ENCODE data around the gene GZMB.
A peak's percentile ranks its signal among the peaks of the same experiment; 100 is the strongest.
"Not testable (repeated sequence)": the region's sequence is repeated elsewhere in the genome, so short reads cannot be mapped to it uniquely, and the experiment has no call there.

The GZMB gene

DNA sequence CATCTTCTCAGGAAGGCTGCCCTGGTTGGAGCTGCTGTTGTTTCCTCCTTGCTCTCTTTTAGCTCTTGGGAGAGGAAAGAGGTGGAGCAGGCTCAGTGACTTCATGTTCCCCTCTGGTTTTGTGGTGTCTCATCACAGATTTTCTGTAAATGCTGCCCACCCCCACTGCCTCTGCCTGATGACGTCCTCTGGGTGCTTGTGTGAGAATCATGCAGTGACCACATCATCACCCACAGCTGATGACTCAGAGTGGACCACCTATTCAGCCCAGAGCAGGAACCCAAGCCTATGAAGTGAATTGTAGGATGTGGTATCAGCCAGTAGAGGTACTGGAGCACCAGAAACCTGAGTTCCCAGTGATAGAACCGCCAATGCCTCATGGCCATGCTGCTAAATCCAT lies at the start of gene GZMB:
TSS of gene GZMB (minus strand) at position 33 of the 400 bp plus-strand sequence. CDS start at position 3, 30 bp downstream.
- DNase-seq (ENCODE audit: low read depth in 2 of 2, low spot score in 1 of 2), result peak; percentile 57 to 78

DNA sequence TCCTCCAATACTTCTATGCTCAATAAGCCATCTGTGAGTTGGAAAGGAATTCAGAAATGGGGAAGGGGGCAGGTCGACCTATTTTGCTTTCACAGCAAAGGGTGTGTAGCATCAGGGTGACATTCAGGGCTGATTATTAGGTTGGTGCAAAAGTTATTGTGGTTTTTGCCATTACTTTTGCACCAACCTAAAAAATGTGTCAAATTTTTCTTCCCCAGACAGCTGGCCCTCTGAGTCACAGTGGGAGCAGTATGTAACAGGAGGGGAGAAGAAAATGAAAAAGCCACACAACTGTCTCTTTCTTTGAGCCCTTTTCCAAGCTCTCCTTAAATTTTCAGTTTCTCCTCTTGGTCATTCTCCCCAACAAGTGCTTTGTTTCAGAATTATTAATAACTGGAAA lies 47.1 kb upstream of the GZMB start:
- no peak for DNase-seq (ENCODE audit: low read depth in 2 of 2, low spot score in 1 of 2)

DNA sequence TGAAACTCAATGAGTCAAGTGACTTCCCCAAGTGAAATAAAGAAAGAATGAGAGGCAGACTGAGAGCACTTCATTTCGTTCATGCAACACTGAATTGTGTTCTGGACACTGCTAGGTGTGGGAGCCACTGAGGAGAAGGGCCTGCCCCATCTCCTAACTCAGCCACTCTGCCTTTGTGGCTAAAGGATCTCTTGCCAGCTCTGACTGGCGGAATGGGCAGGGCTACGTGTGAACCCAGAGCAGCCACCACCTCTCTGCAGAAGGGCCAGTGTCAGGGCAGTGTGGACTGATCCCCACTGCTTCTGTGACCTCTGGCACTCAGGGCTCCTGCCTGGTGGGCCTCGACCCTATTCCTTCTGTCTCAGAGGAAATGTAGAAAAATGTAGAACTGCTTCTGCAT lies 46.5 kb upstream of the GZMB start:
- no peak for DNase-seq (ENCODE audit: low read depth in 2 of 2, low spot score in 1 of 2)

- no peak for DNase-seq (ENCODE audit: low read depth in 2 of 2, low spot score in 1 of 2)
Measured at GRCh38 chr14:24679248-24679961, 45.4 kb upstream of the GZMB start.

DNA sequence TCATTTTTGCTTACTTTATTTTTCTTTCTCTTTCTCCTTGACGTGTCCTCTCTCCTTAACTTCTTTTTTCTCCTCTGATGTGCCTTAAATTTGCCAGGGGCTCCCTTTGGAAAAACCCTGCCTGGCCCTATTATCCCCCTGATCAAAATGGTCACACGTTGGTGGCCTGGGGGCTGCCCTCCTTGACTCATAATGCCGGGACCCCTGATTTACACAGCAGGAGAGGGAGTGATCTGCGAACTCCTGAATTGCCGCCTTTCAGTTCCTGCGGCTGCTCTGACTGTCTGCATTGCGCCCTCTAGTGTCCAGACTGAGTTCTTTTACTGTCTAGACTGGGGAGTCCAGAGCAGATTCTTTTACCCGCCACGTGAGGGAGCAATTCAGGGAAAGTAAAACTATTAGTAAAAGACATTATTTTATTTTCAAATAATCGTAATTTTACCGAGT lies 44.8 kb upstream of the GZMB start:
- DNase-seq (ENCODE audit: low read depth in 2 of 2, low spot score in 1 of 2), result peak; percentile 59 to 64

- DNase-seq (ENCODE audit: low read depth in 2 of 2, low spot score in 1 of 2), result no peak
Measured at GRCh38 chr14:24677956-24678355, 44.0 kb upstream of the GZMB start.

DNA sequence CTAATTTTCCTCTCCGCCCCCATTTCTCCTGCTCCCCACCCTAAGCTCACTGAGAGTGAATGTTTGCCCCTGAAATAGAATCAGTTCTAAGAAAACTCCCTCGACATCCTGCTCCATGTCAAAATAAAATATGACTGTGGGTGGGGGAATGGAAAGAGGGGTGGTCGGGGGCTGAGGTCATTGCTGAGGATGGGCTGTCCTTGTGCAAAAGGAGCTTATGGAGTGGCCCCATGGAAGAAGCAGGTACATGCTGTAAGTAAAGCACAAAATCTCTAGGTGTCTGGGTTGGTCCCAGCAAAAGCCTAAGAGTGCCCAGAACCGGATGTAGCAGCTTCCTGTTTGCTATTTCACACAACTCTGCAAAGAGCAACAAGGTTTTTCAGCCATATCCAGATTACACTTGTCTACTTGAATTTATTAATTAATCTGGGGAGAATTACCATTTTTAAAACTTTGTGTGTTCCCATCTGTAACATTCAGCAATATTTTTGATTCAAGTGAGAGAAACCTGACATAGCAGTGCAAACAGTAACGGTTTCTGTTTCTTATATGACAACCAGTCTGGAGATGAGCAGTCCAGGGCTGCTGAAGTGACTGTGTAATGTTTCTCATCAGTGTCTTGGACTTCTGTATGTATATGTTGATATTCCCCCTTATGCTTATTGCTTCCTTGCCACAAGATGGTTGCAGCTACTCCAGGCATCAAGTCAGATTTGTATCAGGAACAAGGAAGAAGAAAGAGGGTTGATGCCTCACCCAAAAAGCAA lies 40.4 kb upstream of the GZMB start:
- no peak for DNase-seq (ENCODE audit: low read depth in 2 of 2, low spot score in 1 of 2)

DNA sequence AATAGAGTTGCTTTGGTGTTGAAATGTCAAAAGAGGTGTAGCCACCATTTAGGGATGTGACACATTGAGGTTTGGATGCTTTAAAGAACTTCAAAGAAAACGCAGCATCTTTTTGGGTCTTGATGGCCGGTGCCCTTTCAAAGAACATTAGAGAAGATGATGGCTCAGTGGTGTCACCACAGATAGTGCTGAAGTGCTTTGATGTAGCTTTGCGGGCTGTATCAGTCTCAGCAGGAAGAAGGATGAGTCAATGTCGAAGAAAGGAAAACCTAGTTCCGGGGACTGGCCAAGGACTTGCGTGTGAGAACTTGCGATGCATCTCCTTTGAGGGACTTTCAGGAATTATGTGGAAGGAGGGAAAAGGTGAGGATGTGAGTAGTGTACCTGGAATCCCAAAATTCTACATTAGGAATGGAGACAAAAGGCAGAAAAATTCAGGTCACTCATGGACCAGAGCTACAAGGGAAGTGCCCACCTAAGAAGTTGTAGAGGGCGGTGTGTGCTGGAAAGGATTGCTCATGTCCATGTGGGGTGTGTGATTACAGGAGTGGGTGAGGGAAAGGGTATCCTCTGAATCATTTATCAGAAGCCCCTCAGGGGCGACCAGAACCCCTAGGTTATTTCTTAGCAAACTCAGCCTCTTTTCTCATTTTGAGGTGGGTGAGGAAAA lies 39.7 kb upstream of the GZMB start:
- DNase-seq (ENCODE audit: low read depth in 2 of 2, low spot score in 1 of 2), result peak in 1 of 2 donors; percentile 62

GRCh38 chr14:24673059-24673458 lies 39.1 kb upstream of the GZMB start:
- no peak for DNase-seq (ENCODE audit: low read depth in 2 of 2, low spot score in 1 of 2)

GRCh38 chr14:24670594-24670993 lies 36.6 kb upstream of the GZMB start:
- no peak for DNase-seq (ENCODE audit: low read depth in 2 of 2, low spot score in 1 of 2)

GRCh38 chr14:24669651-24670050 lies 35.7 kb upstream of the GZMB start:
- DNase-seq (ENCODE audit: low read depth in 2 of 2, low spot score in 1 of 2), result no peak

DNA sequence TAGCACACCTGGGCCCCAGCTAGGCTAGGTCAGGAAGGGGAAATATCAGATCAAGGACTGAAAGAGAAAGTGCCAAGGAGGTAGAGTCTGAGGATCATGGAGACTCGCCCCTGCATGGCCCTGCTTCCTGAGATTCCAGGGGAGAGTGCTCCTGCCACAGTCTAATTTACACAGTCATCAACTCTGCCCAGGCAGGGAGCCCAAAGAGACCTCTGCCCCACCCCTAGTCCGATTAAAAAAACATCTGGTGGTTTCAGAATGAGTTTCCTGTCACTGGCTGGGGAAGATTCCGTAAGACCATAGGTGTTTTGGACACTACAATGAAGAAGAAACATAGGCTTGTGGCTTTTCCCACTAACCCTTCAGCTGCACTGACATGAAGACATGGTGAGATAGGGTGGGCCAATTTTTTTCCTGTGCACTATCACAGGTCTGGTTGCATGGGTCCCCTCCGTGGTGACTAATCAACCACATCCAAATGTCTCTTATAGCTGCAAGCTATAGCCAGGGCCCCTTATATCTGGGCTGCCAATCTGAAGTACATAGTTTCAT lies 31.5 kb upstream of the GZMB start:
- peak in 1 of 2 donors; percentile 27 for DNase-seq (ENCODE audit: low read depth in 2 of 2, low spot score in 1 of 2)

GRCh38 chr14:24664366-24664765 lies 30.4 kb upstream of the GZMB start:
- DNase-seq (ENCODE audit: low read depth in 2 of 2, low spot score in 1 of 2), result no peak

DNA sequence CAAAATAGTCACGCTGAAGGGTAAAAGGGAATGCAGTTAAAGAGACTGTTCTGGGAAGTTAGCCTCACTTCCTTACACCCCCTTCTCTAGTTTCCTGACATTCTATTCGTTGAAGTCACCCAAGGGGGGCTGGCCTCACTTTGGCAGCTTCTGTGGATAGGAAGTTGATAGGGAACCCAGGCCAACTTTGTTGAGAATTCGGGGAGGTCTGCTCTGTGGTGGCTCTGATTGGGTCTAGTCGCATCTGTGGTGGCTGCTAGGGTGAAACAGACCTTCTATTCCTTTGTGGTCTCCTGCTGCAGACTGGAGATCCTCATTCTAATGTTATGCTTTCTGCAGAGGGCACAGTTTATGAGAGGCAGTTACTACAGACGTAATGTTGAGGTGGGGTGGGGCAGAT lies 28.8 kb upstream of the GZMB start:
- no peak for DNase-seq (ENCODE audit: low read depth in 2 of 2, low spot score in 1 of 2)

GRCh38 chr14:24659916-24660570 lies 26.1 kb upstream of the GZMB start:
- no peak for DNase-seq (ENCODE audit: low read depth in 2 of 2, low spot score in 1 of 2)

DNA sequence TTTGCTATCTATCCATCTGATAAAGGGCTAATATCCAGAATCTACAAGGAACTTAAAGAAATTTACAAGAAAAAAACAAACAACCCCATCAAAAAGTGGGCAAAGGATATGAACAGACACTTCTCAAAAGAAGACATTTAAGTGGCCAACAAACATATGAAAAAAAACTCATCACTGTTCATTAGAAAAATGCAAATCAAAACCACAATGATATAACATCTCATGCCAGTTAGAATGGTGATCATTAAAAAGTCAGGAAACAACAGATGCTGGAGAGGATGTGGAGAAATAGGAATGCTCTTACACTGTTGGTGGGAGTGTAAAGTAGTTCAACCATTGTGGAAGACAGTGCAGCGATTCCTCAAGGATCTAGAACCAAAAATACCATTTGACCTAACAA lies 14.4 kb upstream of the GZMB start:
- not testable (repeated sequence) for DNase-seq (ENCODE audit: low read depth in 2 of 2, low spot score in 1 of 2)

DNA sequence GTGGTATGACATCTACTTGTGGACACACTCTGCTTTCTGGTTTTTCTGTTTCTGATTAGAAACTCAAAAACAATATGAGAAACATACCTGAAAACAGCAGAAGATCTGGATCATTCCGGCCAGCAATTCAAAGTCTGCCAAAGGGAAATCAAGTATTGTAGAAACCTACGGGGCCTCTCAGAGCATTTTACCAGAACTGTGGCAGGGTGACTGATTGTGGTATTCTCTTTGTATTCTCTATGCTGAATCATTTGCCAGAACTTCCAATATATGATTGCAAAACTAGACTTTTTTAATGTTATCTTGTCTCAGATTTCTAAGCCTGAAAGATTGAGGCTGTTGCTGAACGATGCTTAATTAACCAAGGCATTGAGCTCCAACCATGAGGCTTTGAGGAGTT lies 5.9 kb upstream of the GZMB start:
- no peak for DNase-seq (ENCODE audit: low read depth in 2 of 2, low spot score in 1 of 2)

- DNase-seq (ENCODE audit: low read depth in 2 of 2, low spot score in 1 of 2), result no peak
Measured at GRCh38 chr14:24639270-24639669, 5.3 kb upstream of the GZMB start.

- no peak for DNase-seq (ENCODE audit: low read depth in 2 of 2, low spot score in 1 of 2)
Measured at GRCh38 chr14:24633353-24633752, 637 bp downstream of the GZMB start.

DNA sequence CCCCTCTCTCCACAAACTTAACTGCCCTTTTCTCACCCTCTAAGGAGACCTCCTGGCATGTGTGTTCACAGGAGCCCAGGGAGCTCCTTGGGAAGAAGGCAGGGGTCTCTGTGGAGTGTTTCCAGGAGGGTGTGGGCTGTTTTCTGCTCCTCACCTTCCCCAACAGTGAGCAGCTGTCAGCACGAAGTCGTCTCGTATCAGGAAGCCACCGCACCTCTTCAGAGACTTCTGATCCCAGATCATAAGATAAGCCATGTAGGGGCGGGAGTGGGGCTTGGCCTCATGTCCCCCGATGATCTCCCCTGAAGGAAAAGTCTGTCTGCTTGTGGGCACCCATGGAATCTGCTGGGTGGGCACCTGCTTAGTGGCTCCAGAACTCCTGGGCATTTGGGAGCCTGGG lies 1.2 kb downstream of the GZMB start:
- no peak for DNase-seq (ENCODE audit: low read depth in 2 of 2, low spot score in 1 of 2)

DNA sequence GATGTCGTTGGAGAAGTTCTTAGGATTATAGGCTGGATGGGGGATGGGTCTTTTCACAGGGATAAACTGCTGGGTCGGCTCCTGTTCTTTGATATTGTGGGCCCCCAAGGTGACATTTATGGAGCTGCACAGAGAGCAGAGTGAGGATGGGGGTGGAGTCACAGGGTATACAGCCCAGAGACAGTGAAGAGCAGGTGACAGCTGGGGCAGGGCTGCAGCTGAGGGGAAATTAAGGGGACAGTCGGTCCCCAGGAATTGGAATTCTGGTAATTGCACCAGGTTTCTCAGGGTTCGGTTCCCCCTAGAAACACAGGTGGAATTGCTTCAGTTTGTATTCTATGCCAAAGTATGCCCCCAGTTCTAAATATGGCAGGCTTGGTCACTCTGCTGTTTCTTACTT lies 1.7 kb downstream of the GZMB start:
- DNase-seq (ENCODE audit: low read depth in 2 of 2, low spot score in 1 of 2), result no peak
